T-helper 17 cell (primary cell): ENCODE results near the gene KLF8. TPM values are rescaled to one million over a fixed set of nuclear protein-coding genes. Genes with fewer than 3 reads are reported as not detected.
A peak's percentile ranks its signal among the peaks of the same experiment; 100 is the strongest.

Source experiments
- ATAC-seq: fragments of 150-1000 bp; cut with Tn5 transposase; 2 replicates; pipeline ENCODE4 v1.10.0; 2021; ENCODE audit warnings: mild to moderate bottlenecking, moderate library complexity
- DNase-seq, 3 donors: peaks; one replicate each; pipeline versions ENCODE4 v3.0.0 to v3.0.0-alpha.2; 2020 to 2021
- H3K9me3 ChIP-seq: one replicate; pipeline ENCODE4 v1.7.0; 2013; ENCODE audit warnings: low read length, mild to moderate bottlenecking; ENCODE audit not compliant: control insufficient read depth, poor library complexity, severe bottlenecking
- H3K27ac Mint-ChIP-seq: one replicate; pipeline ENCODE4 v1.8.0; 2022; ENCODE audit warnings: mild to moderate bottlenecking, moderate library complexity, mixed read lengths
- H3K27me3 Mint-ChIP-seq: one replicate; pipeline ENCODE4 v1.8.0; 2022; ENCODE audit warnings: mixed read lengths
- H3K36me3 Mint-ChIP-seq: one replicate; pipeline ENCODE4 v1.8.0; 2022; ENCODE audit warnings: low read depth, mixed read lengths
- H3K4me1 Mint-ChIP-seq: one replicate; pipeline ENCODE4 v1.8.0; 2022; ENCODE audit warnings: mild to moderate bottlenecking, mixed read lengths
- H3K4me3 Mint-ChIP-seq: one replicate; pipeline ENCODE4 v1.8.0; 2022; ENCODE audit warnings: mild to moderate bottlenecking, moderate library complexity, mixed read lengths
- total RNA-seq, 4 donors: library from RNA in 2 of 4; stranded (reverse) in 2 of 4; gene quantifications; one replicate each; pipeline ENCODE4 v1.2.3 and lab custom pipeline; 2022 to 2026

The KLF8 gene
- total RNA-seq, 2 donors from 2014 or later: 17.8 to 20.5 TPM

DNA sequence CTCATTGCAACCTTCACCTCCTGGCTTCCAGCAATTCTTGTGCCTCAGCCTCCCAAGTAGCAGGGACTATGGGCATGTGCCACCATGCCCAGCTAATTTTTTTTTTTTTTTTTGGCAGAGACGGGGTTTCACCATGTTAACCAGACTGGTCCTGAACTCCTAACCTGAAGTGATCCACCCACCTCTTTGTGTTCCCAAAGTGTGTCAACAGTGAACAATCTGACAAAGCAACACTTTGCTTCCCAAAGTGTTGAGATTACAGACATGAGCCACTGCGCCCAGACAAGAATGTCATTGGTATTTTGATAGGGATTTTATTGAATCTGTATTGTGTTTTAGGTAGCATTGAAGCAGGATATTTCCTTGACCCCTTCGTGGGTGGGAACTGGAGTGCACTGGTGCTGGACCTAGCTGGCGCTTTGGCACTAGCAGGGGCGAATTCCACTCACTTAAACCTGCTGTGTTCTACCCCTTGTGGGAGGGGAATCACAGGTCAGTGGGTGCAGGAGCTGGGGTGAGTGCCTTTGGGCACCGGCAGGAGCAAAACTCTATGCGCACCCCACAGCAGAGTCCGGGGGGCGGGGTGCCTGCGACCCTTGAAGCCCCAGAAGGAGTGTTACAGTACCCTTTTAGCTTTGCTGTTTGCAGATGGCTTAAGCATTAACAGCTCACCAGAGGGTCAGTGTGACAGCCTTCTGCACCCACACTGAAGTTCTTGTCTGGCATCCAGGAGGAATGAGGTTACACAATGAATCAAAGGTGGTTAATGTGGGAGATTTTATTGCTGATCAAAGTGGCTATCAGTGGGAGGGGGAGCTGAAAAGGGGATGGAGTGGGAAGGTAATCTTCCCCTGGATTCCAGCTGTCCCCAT lies 21.9 kb downstream of the KLF8 start:
- Mint-ChIP-seq H3K27ac (no peak overlapping the region), H3K27me3 (no peaks in the 10 kb centered on the region), H3K36me3 (no peaks in the 10 kb centered on the region), H3K4me3 (no peak overlapping the region), H3K4me1 (peaks cover 10% of the 10 kb centered on the region)
- no peak for DNase-seq
- H3K9me3 ChIP-seq: no peaks in the 10 kb centered on the region
- ATAC-seq: no peak

DNA sequence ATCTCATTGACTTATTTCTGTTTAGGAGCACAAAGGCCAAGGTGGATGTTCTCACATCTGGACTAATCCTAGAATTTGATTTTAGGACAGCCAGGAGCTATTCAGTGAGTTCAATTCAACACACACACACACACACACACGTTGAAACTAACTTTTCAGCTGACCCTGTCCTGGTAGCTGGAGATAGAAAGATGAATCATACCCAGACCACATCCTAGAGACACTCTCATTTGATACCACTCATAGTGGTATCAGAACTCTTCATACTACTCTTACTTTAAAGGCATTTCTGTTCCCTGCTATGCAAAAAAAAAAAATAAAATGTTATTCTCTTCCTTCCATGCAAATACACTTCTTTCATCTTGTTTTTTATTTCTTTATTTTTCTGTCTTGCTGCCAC lies 36.7 kb downstream of the KLF8 start:
- ATAC-seq (no peak), DNase-seq (no peak)
- H3K4me1 Mint-ChIP-seq: no peaks in the 10 kb centered on the region
- no peaks in the 10 kb centered on the region for H3K9me3 ChIP-seq
- no peaks in the 10 kb centered on the region for H3K27me3 Mint-ChIP-seq
- H3K4me3 Mint-ChIP-seq: no peak overlapping the region
- no peaks in the 10 kb centered on the region for H3K36me3 Mint-ChIP-seq
- H3K27ac Mint-ChIP-seq: no peak overlapping the region

DNA sequence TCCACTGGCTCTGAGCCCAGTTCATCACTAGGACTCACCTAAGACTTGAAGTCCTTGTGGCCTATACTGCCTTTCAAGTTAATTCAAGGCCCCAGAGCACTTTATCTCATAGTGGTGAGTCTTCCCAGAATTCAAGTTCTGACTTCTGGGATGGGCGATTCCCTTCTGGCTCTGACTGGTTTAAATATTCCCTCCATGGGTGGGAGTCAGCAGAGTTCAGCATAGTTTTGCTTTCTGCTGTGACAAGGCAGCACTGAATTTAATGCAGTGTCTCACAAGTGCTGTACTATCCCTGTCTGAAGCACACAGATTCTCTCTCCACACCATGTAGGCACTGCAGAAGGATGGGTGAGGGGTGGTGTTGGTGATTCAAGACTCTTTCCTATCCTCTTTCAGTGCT lies 46.5 kb downstream of the KLF8 start:
- Mint-ChIP-seq H3K4me1 (peaks cover 5% of the 10 kb centered on the region), H3K4me3 (no peak overlapping the region), H3K27ac (no peak overlapping the region), H3K36me3 (no peaks in the 10 kb centered on the region), H3K27me3 (no peaks in the 10 kb centered on the region)
- DNase-seq (no peak), ATAC-seq (no peak)
- no peaks in the 10 kb centered on the region for H3K9me3 ChIP-seq

DNA sequence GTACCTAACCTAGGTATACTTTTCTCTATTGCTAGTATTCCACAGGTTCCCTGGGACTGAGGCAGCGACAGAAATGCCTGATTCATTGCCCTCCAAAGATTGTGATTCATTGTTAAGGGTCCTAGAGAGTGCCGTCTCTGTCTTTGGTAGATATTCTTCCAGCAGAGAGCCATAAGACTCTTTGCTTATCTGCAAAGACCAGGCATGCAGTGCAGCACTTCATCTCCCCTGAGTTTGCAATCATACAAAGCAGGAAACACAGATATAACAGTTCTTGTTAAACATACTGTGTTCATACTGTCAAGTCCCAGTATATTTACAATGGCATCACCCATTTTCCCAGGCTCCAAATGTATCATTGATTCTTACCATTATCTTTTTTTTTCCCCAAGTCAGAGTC lies 47.7 kb downstream of the KLF8 start:
- H3K9me3 ChIP-seq: no peaks in the 10 kb centered on the region

DNA sequence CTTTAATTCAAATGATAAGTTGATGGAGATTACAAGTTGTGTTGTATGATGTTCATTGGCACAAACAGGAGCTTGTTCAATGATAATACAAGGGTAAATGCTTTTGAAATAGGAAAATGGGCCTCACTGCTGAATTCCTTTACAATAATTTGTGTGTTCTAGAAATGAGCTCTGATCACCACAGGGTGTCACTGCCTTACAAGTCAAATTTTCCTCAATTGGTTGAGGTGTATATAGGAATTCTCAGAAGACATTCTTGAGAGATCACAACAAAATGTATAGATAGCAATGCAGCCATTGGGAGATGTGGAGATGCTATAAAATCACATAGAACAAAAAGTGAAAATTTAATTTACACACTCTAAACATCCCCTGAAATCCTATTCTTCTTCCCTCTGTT lies 49.6 kb downstream of the KLF8 start:
- Mint-ChIP-seq H3K4me3 (no peak overlapping the region), H3K4me1 (peaks cover 5% of the 10 kb centered on the region), H3K27ac (no peak overlapping the region), H3K36me3 (no peaks in the 10 kb centered on the region), H3K27me3 (no peaks in the 10 kb centered on the region)
- H3K9me3 ChIP-seq: no peaks in the 10 kb centered on the region
- ATAC-seq (peak; percentile 42), DNase-seq (no peak)

More for the DNA sequence above, 47.7 kb downstream of the KLF8 start:
- H3K27ac Mint-ChIP-seq: no peak overlapping the region
- H3K36me3 Mint-ChIP-seq: no peaks in the 10 kb centered on the region
- ATAC-seq (no peak), DNase-seq (no peak)
- peaks cover 5% of the 10 kb centered on the region for H3K4me1 Mint-ChIP-seq
- no peaks in the 10 kb centered on the region for H3K27me3 Mint-ChIP-seq
- H3K4me3 Mint-ChIP-seq: no peak overlapping the region

DNA sequence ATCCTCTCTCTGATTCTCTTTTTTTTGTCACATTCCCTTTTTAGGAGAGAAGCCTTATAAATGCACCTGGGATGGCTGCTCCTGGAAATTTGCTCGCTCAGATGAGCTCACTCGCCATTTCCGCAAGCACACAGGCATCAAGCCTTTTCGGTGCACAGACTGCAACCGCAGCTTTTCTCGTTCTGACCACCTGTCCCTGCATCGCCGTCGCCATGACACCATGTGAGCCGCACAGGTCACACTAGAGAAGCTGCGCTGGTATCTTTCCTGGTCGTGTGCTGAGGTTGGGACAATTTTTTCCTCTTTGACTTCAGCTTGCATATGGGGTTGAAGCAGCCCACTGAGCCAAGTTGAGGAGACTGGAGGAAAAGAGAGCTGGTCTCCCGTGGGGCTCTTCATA lies 52.1 kb downstream of the KLF8 start:
- DNase-seq (no peak), ATAC-seq (no peak)
- Mint-ChIP-seq H3K36me3 (no peaks in the 10 kb centered on the region), H3K4me1 (peaks cover 5% of the 10 kb centered on the region), H3K27me3 (no peaks in the 10 kb centered on the region), H3K27ac (no peak overlapping the region), H3K4me3 (no peak overlapping the region)
- no peaks in the 10 kb centered on the region for H3K9me3 ChIP-seq

DNA sequence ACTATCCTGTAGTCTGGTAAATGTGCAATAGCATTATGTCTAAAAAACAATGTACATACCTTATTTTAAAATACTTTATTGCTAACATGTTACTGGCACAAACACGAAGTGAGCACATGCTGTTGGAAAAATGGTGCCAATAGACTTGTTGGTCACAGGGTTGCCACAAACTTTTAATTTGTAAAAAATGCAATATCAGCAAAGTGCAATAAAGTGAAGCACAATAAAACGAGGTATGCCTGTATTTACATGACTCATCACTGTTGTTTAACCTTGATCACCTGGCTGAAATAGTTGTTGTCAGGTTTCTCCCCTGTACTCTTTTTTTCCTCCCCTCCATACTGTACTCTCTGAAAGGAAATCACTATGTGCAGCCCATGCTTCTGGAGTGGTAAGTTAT lies 56.5 kb downstream of the KLF8 start:
- ATAC-seq: no peak
- H3K4me3 Mint-ChIP-seq: no peak overlapping the region

DNA sequence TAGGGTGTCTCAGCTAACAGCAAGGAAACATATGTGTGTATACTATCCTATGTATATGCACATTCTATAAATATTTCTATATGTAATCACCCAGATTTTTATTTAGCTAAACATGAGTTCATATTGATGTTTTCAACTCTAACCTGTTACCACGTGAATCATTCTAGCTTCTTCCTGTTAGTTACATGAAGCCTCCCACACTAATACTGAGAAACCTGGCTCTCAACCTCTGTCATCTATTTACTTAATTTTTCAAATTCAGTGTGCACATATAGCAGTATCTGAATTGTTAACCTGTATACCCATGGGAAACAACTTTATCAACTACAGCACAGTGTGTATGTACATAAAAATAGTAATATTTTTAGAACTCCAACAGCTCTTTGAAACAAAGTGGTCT lies 57.3 kb downstream of the KLF8 start:
- DNase-seq (no peak), ATAC-seq (no peak)
- Mint-ChIP-seq H3K36me3 (peaks cover 4% of the 10 kb centered on the region), H3K4me1 (no peaks in the 10 kb centered on the region), H3K27ac (no peak overlapping the region), H3K27me3 (no peaks in the 10 kb centered on the region), H3K4me3 (no peak overlapping the region)
- no peaks in the 10 kb centered on the region for H3K9me3 ChIP-seq

More for the DNA sequence above, 56.5 kb downstream of the KLF8 start:
- Mint-ChIP-seq H3K27ac (no peak overlapping the region), H3K36me3 (peaks cover 2% of the 10 kb centered on the region), H3K4me1 (no peaks in the 10 kb centered on the region), H3K27me3 (no peaks in the 10 kb centered on the region)
- no peaks in the 10 kb centered on the region for H3K9me3 ChIP-seq
- no peak for DNase-seq

DNA sequence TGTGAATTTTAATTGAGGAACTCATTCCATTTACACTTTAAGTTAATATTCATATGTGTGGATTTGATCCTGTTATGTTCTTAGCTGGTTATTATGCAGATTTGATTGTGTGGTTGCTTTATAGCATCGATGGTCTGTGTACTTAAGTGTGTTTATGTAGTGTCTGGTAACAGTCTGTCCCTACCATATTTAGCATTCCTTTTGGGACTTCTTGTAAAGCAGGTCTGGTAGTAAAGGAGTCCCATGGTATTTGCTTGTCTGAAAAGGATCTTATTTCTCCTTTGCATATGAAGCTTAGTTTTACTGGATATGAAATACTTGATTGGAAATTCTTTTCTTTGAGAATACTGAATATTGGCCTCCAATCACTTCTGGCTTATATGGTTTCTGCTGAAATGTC lies 76.6 kb downstream of the KLF8 start:
- Mint-ChIP-seq H3K4me3 (no peak overlapping the region), H3K27ac (no peak overlapping the region), H3K36me3 (peaks cover 3% of the 10 kb centered on the region), H3K4me1 (no peaks in the 10 kb centered on the region), H3K27me3 (no peaks in the 10 kb centered on the region)
- ATAC-seq (no peak), DNase-seq (no peak)
- no peaks in the 10 kb centered on the region for H3K9me3 ChIP-seq

DNA sequence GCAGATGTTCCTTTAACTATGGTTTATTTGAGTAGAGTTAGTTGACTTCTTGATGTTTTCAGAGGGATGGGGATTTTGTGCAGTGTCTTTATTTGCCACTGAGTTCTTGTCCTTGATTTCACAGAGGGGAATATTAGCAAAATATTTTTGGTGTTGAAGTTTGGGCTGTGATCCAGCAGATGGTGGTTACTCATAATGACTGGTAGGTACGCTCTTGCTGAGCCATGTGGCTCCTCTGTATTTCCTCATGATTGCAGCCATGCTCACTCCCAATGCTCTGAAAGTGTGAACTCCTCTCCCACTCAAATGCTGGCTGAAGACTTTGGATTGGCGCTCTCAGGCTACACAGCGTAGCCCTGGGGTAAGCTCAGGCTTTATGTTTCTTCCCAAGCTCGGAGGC lies 77.7 kb downstream of the KLF8 start:
- Mint-ChIP-seq H3K27me3 (no peaks in the 10 kb centered on the region), H3K27ac (peak overlapping the region; percentile 35), H3K4me3 (no peak overlapping the region), H3K36me3 (peaks cover 3% of the 10 kb centered on the region), H3K4me1 (peaks cover 2% of the 10 kb centered on the region)
- no peaks in the 10 kb centered on the region for H3K9me3 ChIP-seq
- DNase-seq (no peak), ATAC-seq (no peak)

DNA sequence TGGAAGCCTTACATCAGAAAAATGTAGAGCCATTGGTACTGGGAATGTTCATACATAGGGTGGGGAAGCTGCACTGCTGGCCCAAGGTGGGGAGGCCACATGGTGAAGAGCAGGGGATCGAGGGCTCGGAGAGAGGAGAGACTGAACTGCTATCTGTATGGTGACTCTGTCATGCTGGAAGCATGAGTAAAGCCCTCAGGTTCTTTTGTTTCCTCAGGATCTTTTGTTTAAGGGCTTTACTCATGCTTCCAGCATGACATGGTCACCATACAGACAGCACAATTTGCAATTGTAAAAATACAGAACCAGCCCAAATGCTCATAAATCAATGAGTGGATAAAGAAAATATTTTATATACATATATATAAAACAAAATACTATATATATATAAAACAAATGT lies 78.4 kb downstream of the KLF8 start:
- Mint-ChIP-seq H3K27me3 (no peaks in the 10 kb centered on the region), H3K4me3 (no peak overlapping the region), H3K4me1 (peaks cover 2% of the 10 kb centered on the region), H3K36me3 (peaks cover 3% of the 10 kb centered on the region), H3K27ac (peak overlapping the region; percentile 35)
- ATAC-seq (no peak), DNase-seq (no peak)
- H3K9me3 ChIP-seq: no peaks in the 10 kb centered on the region

DNA sequence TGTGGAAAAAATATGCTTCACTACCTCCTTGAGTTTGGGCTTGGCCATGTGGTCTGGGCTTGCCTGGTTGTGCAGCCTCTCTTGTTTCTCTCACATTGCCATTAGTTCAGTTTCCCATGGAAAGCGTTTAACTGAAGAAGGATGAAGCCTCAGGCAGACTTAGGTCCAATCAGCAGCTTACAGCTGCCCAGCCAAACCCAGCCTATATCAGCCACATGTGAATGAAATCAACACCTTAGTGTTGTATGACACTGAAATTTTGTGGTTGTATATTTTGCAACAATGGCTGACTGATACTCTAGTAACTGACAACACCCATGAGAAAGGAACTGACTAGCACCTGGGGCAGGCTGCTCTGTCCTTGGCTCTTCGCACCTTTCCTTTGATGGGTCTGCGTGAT lies 81.2 kb downstream of the KLF8 start:
- no peak for ATAC-seq

DNA sequence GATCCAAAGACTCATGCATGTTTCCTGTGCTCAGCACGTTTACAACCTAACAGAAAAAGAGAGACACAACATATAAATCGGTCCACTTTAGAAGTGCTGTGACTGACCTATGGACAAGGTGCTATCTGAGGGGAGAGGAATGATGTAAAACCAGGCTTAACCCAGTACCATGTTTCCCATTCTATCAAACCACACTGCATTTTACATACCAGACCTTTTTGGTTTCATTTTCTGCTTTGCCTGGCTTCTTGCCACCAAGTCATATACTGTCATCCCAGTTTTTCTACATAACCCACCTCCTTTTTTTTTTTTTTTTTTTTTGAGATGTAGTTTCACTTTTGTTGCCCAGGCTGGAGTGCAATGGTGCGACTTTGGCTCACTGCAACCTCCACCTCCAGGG lies 82.2 kb downstream of the KLF8 start:
- Mint-ChIP-seq H3K4me1 (peaks cover 2% of the 10 kb centered on the region), H3K4me3 (peak overlapping the region; percentile 53), H3K36me3 (peaks cover 3% of the 10 kb centered on the region), H3K27ac (peak overlapping the region; percentile 37), H3K27me3 (no peaks in the 10 kb centered on the region)
- H3K9me3 ChIP-seq: no peaks in the 10 kb centered on the region
- no peak for DNase-seq
- ATAC-seq: no peak

More for the DNA sequence above, 81.2 kb downstream of the KLF8 start:
- DNase-seq: no peak
- Mint-ChIP-seq H3K36me3 (peaks cover 3% of the 10 kb centered on the region), H3K4me3 (no peak overlapping the region), H3K27me3 (no peaks in the 10 kb centered on the region), H3K4me1 (peaks cover 2% of the 10 kb centered on the region), H3K27ac (no peak overlapping the region)
- no peaks in the 10 kb centered on the region for H3K9me3 ChIP-seq

DNA sequence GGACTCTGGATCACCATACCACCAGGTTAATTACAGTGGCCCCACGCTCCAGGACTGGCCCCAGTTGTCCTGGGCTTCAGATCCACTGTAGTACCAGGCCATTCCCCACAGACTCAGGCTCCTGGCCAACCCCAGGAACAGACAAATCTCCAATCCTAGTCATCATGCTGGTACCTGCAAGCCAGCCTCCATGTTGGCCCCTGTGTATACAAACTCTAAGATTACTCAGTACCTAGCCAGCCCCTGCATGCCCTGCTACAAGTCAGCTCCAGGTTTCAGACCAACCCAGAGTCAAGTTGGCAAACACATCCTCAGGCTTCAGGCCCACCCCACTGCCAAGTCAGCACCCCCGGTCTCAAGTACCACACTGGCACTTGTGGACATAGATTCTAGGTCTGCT lies 85.9 kb downstream of the KLF8 start:
- no peak for ATAC-seq
- no peaks in the 10 kb centered on the region for H3K27me3 Mint-ChIP-seq
- H3K4me3 Mint-ChIP-seq: no peak overlapping the region
- H3K36me3 Mint-ChIP-seq: no peaks in the 10 kb centered on the region
- no peak for DNase-seq
- H3K27ac Mint-ChIP-seq: no peak overlapping the region
- H3K9me3 ChIP-seq: no peaks in the 10 kb centered on the region
- peaks cover 2% of the 10 kb centered on the region for H3K4me1 Mint-ChIP-seq
